Lower lobe of right lung (tissue), 2 donors: ENCODE results near the gene KCTD1. TPM values are rescaled to one million over a fixed set of nuclear protein-coding genes. Genes with fewer than 3 reads are reported as not detected.
"Not testable (repeated sequence)": the region's sequence is repeated elsewhere in the genome, so short reads cannot be mapped to it uniquely, and the experiment has no call there.

ENCODE experiments used
- ATAC-seq, 2 donors: fragments of 200-7000 bp; cut with Tn5 transposase; one replicate each; pipeline ENCODE4 v1.9.1; 2020 to 2022; ENCODE audit warnings: mild to moderate bottlenecking in 2 of 2, moderate library complexity in 2 of 2
- DNase-seq: peaks from one replicate; pipeline ENCODE4 v3.0.0-alpha.2; 2020
- H3K27ac ChIP-seq: fragments of 200-600 bp; one replicate; pipeline ENCODE4 v1.8.0; 2022
- H3K27me3 ChIP-seq: fragments of 200-600 bp; one replicate; pipeline ENCODE4 v1.8.0; 2022; ENCODE audit warnings: low read depth
- H3K36me3 ChIP-seq: fragments of 200-600 bp; one replicate; pipeline ENCODE4 v1.8.0; 2022; ENCODE audit warnings: mild to moderate bottlenecking
- H3K4me1 ChIP-seq: fragments of 200-600 bp; one replicate; pipeline ENCODE4 v1.8.0; 2022
- H3K4me3 ChIP-seq: fragments of 200-600 bp; one replicate; pipeline ENCODE4 v1.8.0; 2022; ENCODE audit warnings: mild to moderate bottlenecking
- H3K9me3 ChIP-seq: fragments of 200-600 bp; one replicate; pipeline ENCODE4 v1.8.0; 2022
- CTCF ChIP-seq: fragments of 200-600 bp; IDR thresholded peaks from one replicate; pipeline ENCODE4 v1.8.0; 2022; ENCODE audit warnings: antibody characterized with exemption, mild to moderate bottlenecking
- intact Hi-C: fragments of 100-400 bp; cut with DNase I; formaldehyde crosslinking; loops from one replicate; pipeline ENCODE4 v1.11.0; 2022
- total RNA-seq: library from RNA; stranded (reverse); fragmentation: NEBNext Ultra II Directional; extraction: Animal tissue kit (Norgen Biotek cat#: 25700); gene quantifications from one replicate; pipeline ENCODE4 v1.2.1, GENCODE V29; 2021
- donor health status: DM: no; HTN: yes; CAD: no; lungs with severe emphysema.

The KCTD1 gene
- total RNA-seq, 1 donor from 2014 or later: 9.0 TPM

GRCh38 chr18:26439537-26439936 is 108.8 kb downstream of the KCTD1 start:
- Histone ChIP-seq H3K4me3 (no peak overlapping the region), H3K9me3 (no peaks in the 10 kb centered on the region), H3K27ac (no peak overlapping the region), H3K4me1 (no peaks in the 10 kb centered on the region), H3K27me3 (no peaks in the 10 kb centered on the region), H3K36me3 (no peaks in the 10 kb centered on the region)
- intact Hi-C loops: no loop called here
- DNase-seq (no peak), ATAC-seq (no peak)
- TF ChIP-seq CTCF: no peak

GRCh38 chr18:26438980-26439379 is 109.4 kb downstream of the KCTD1 start:
- Histone ChIP-seq H3K27ac (no peak overlapping the region), H3K4me3 (no peak overlapping the region), H3K27me3 (no peaks in the 10 kb centered on the region), H3K9me3 (no peaks in the 10 kb centered on the region), H3K4me1 (no peaks in the 10 kb centered on the region), H3K36me3 (no peaks in the 10 kb centered on the region)
- intact Hi-C loops: no loop called here
- no peak for ATAC-seq
- no peak for TF ChIP-seq CTCF
- no peak for DNase-seq

GRCh38 chr18:26437634-26438033 is 110.7 kb downstream of the KCTD1 start:
- H3K4me3 ChIP-seq, DNase-seq, H3K9me3 ChIP-seq, H3K27ac ChIP-seq, H3K36me3 ChIP-seq, H3K4me1 ChIP-seq, H3K27me3 ChIP-seq, ATAC-seq, intact Hi-C loops: not testable (repeated sequence)

GRCh38 chr18:26436176-26437051 is 111.9 kb downstream of the KCTD1 start:
- Histone ChIP-seq H3K27ac (no peak overlapping the region), H3K36me3 (no peaks in the 10 kb centered on the region), H3K4me1 (no peaks in the 10 kb centered on the region), H3K9me3 (no peaks in the 10 kb centered on the region), H3K4me3 (no peak overlapping the region), H3K27me3 (no peaks in the 10 kb centered on the region)
- TF ChIP-seq CTCF: no peak
- ATAC-seq: no peak
- intact Hi-C loops: no loop called here
- no peak for DNase-seq

- TF ChIP-seq CTCF: no peak
- intact Hi-C loops: no loop called here
- Histone ChIP-seq H3K27ac (no peak overlapping the region), H3K4me3 (no peak overlapping the region), H3K27me3 (no peaks in the 10 kb centered on the region), H3K36me3 (no peaks in the 10 kb centered on the region), H3K4me1 (no peaks in the 10 kb centered on the region), H3K9me3 (no peaks in the 10 kb centered on the region)
- ATAC-seq: no peak
- no peak for DNase-seq
Observed at GRCh38 chr18:26435415-26436095, 112.8 kb downstream of the KCTD1 start.

- H3K4me1 ChIP-seq: no peaks in the 10 kb centered on the region
- DNase-seq: no peak
- H3K9me3 ChIP-seq: no peaks in the 10 kb centered on the region
- no peaks in the 10 kb centered on the region for H3K27me3 ChIP-seq
- no peaks in the 10 kb centered on the region for H3K36me3 ChIP-seq
- H3K27ac ChIP-seq: no peak overlapping the region
- no peak for TF ChIP-seq CTCF
- intact Hi-C loops: no loop called here
- no peak for ATAC-seq
- H3K4me3 ChIP-seq: no peak overlapping the region
Observed at GRCh38 chr18:26434887-26435286, 113.5 kb downstream of the KCTD1 start.
